D341Med (cell line): ENCODE measurements around the gene NUDT8.
"Not testable (repeated sequence)": the region's sequence is repeated elsewhere in the genome, so short reads cannot be mapped to it uniquely, and the experiment has no call there.

Source experiments
- DNase-seq: peaks from one replicate; pipeline ENCODE4 v3.0.0; 2012; ENCODE audit warnings: low spot score

Gene NUDT8

GRCh38 chr11:67660752-67661151, 31.0 kb upstream of the NUDT8 start:
- DNase-seq: not testable (repeated sequence)

- not testable (repeated sequence) for DNase-seq
Measured at GRCh38 chr11:67659651-67660165, 30.0 kb upstream of the NUDT8 start.

GRCh38 chr11:67657300-67657699, 27.6 kb upstream of the NUDT8 start:
- no peak for DNase-seq

- no peak for DNase-seq
Measured at GRCh38 chr11:67656278-67656922, 26.7 kb upstream of the NUDT8 start.

- no peak for DNase-seq
Measured at GRCh38 chr11:67654225-67654624, 24.5 kb upstream of the NUDT8 start.

GRCh38 chr11:67652965-67653845, 23.5 kb upstream of the NUDT8 start:
- no peak for DNase-seq

GRCh38 chr11:67651976-67652781, 22.4 kb upstream of the NUDT8 start:
- DNase-seq: no peak

GRCh38 chr11:67649634-67650510, 20.1 kb upstream of the NUDT8 start:
- DNase-seq: no peak

- DNase-seq: no peak
Measured at GRCh38 chr11:67648796-67649613, 19.3 kb upstream of the NUDT8 start.

- DNase-seq: peak; percentile 82
Measured at GRCh38 chr11:67648140-67648795, 18.5 kb upstream of the NUDT8 start.

GRCh38 chr11:67647471-67647870, 17.7 kb upstream of the NUDT8 start:
- DNase-seq: no peak

GRCh38 chr11:67646535-67647336, 17.0 kb upstream of the NUDT8 start:
- no peak for DNase-seq

- DNase-seq: no peak
Measured at GRCh38 chr11:67645521-67646461, 16.1 kb upstream of the NUDT8 start.

- no peak for DNase-seq
Measured at GRCh38 chr11:67644472-67645418, 15.0 kb upstream of the NUDT8 start.

- no peak for DNase-seq
Measured at GRCh38 chr11:67644042-67644441, 14.3 kb upstream of the NUDT8 start.
